ENCODE measurements around the gene PAK5.

GRCh38 chr20:9499126-9499899 is 339.6 kb downstream of the PAK5 start:
- TF ChIP-seq ATF3 (IDR thresholded peaks at IDR 0.05) (no peak), ATF3 (CRISPR knock-in tag; conservative IDR thresholded peaks at IDR 0.05) (no peak), SOX6 (IDR thresholded peaks at IDR 0.05) (no peak), CHD2 (IDR thresholded peaks at IDR 0.05; ENCODE audit: low read depth, low read length) (no peak), ZKSCAN8 (CRISPR knock-in tag; IDR thresholded peaks at IDR 0.05) (no peak)
- TF ChIP-seq, protein P1, sequence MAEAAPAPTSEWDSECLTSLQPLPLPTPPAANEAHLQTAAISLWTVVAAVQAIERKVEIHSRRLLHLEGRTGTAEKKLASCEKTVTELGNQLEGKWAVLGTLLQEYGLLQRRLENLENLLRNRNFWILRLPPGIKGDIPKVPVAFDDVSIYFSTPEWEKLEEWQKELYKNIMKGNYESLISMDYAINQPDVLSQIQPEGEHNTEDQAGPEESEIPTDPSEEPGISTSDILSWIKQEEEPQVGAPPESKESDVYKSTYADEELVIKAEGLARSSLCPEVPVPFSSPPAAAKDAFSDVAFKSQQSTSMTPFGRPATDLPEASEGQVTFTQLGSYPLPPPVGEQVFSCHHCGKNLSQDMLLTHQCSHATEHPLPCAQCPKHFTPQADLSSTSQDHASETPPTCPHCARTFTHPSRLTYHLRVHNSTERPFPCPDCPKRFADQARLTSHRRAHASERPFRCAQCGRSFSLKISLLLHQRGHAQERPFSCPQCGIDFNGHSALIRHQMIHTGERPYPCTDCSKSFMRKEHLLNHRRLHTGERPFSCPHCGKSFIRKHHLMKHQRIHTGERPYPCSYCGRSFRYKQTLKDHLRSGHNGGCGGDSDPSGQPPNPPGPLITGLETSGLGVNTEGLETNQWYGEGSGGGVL (CRISPR knock-in tag; IDR thresholded peaks at IDR 0.05) = no peak
